Measurements from ENCODE around the gene EDN3. TPM values are rescaled to one million over a fixed set of nuclear protein-coding genes. Genes with fewer than 3 reads are reported as not detected.

EDN3 gene
- total and polyA plus RNA-seq, 2 donors (not counting 1 experiment from before 2014, with no cell fraction given), result not detected

DNA sequence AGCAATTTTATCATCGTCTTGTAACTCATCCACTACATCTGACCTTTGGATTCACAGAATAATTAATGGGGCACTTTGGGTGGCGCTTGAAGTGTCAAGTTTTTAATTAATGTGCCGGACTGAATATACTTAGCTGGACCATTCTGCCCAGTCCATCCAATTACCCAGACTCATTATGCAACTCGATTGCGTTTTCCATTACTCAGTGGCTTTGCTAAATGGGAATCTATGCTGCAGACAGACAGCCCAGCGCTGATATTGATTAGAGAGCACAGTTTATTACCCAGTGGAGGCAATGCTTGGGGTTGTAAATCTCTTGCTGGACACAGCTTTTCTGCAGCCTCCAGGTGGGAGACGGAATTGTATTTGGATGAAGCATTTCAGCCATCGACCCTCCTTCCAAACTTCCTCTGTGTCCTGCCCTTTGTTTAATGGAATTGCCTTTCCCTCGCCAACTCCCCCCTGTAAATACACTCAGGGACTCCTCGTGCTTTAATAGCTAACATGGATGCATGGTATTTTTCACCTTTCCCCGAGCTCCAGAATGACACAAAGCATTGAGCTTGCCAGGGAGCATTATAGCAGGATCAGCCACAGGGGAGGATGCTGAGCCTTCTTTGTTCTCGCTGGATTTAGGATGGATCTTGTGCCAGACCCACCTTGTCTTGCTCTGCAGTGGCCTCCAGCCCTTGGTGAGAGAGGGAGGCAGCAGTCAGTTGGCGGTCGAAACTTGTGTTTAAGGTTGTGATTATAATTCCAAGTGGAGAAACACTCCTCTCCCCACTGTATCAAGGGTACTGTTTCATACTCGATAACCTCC lies 59.7 kb downstream of the EDN3 start:
- Histone ChIP-seq H3K27me3 (ENCODE audit: control insufficient read depth, insufficient read depth, low read length) (no peaks in the 10 kb centered on the region), H3K4me3 (replicated peaks in 1 of 4; ENCODE audit: control extremely low read depth in 1 of 4, insufficient read depth in 1 of 4, low read depth in 3 of 4, low read length in 4 of 4) (no peak overlapping the region), H3K4me1 (ENCODE audit: control insufficient read depth, extremely low read depth, insufficient read depth, low read length) (no peaks in the 10 kb centered on the region), H4K20me1 (ENCODE audit: control insufficient read depth, extremely low read depth, insufficient read depth, low read length) (no peaks in the 10 kb centered on the region), H3K9me3 (ENCODE audit: control insufficient read depth, insufficient read depth, low read depth, low read length) (no peaks in the 10 kb centered on the region), H3K36me3 (ENCODE audit: control insufficient read depth, insufficient read depth, low read length) (no peaks in the 10 kb centered on the region), H3K4me2 (ENCODE audit: extremely low read depth, insufficient read depth, low read length) (no peak overlapping the region), H2AFZ (ENCODE audit: low read length) (no peak overlapping the region), H3K27ac (ENCODE audit: insufficient read depth, low read length) (no peak overlapping the region), H3K9ac (ENCODE audit: insufficient read depth, low read length) (no peak overlapping the region), H3K79me2 (ENCODE audit: control insufficient read depth, insufficient read depth, low read length) (no peaks in the 10 kb centered on the region)
- no peak for DNase-seq (ENCODE audit: low read depth in 2 of 2)
- no peak for TF ChIP-seq EZH2 (IDR thresholded peaks at IDR 0.05; ENCODE audit: low read length, missing control alignments)
- TF ChIP-seq, protein P1, sequence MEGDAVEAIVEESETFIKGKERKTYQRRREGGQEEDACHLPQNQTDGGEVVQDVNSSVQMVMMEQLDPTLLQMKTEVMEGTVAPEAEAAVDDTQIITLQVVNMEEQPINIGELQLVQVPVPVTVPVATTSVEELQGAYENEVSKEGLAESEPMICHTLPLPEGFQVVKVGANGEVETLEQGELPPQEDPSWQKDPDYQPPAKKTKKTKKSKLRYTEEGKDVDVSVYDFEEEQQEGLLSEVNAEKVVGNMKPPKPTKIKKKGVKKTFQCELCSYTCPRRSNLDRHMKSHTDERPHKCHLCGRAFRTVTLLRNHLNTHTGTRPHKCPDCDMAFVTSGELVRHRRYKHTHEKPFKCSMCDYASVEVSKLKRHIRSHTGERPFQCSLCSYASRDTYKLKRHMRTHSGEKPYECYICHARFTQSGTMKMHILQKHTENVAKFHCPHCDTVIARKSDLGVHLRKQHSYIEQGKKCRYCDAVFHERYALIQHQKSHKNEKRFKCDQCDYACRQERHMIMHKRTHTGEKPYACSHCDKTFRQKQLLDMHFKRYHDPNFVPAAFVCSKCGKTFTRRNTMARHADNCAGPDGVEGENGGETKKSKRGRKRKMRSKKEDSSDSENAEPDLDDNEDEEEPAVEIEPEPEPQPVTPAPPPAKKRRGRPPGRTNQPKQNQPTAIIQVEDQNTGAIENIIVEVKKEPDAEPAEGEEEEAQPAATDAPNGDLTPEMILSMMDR (conservative IDR thresholded peaks at IDR 0.05 in 1 of 2, IDR thresholded peaks at IDR 0.05 in 1 of 2; ENCODE audit: low read depth in 1 of 2, low read length in 2 of 2), result no peak

DNA sequence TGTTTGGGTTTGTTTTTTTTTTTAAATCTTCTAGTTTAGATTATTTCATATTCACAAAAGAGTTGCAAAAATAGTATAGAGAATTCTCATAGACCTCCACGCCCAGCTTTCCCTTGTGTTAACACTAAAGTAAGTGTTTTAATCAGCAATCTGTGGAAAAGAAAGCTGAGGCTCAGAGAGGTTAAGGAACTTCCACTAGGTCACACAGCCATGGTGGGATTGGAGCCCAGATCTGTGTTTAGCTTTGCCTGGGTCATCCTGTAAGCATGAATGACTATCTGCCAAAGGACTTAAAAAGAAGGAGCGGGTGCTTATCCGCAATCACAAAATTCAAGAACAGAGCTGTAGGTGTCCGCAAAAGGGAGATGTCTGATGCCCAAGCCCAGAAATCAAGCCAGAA lies 60.5 kb downstream of the EDN3 start:
- H3K9me3 ChIP-seq (ENCODE audit: control insufficient read depth, insufficient read depth, low read depth, low read length), result no peaks in the 10 kb centered on the region
- H3K4me3 ChIP-seq (replicated peaks in 1 of 4; ENCODE audit: control extremely low read depth in 1 of 4, insufficient read depth in 1 of 4, low read depth in 3 of 4, low read length in 4 of 4), result no peak overlapping the region
- no peak overlapping the region for H2AFZ ChIP-seq (ENCODE audit: low read length)
- H3K27me3 ChIP-seq (ENCODE audit: control insufficient read depth, insufficient read depth, low read length), result no peaks in the 10 kb centered on the region
- H3K4me2 ChIP-seq (ENCODE audit: extremely low read depth, insufficient read depth, low read length), result no peak overlapping the region
- no peaks in the 10 kb centered on the region for H3K36me3 ChIP-seq (ENCODE audit: control insufficient read depth, insufficient read depth, low read length)
- H3K79me2 ChIP-seq (ENCODE audit: control insufficient read depth, insufficient read depth, low read length), result no peaks in the 10 kb centered on the region
- no peaks in the 10 kb centered on the region for H3K4me1 ChIP-seq (ENCODE audit: control insufficient read depth, extremely low read depth, insufficient read depth, low read length)
- no peak overlapping the region for H3K27ac ChIP-seq (ENCODE audit: insufficient read depth, low read length)
- TF ChIP-seq, protein P1 (conservative IDR thresholded peaks at IDR 0.05 in 1 of 2, IDR thresholded peaks at IDR 0.05 in 1 of 2; ENCODE audit: low read depth in 1 of 2, low read length in 2 of 2), result no peak
- TF ChIP-seq EZH2 (IDR thresholded peaks at IDR 0.05; ENCODE audit: low read length, missing control alignments), result no peak
- no peak overlapping the region for H3K9ac ChIP-seq (ENCODE audit: insufficient read depth, low read length)
- DNase-seq (ENCODE audit: low read depth in 2 of 2), result no peak
- H4K20me1 ChIP-seq (ENCODE audit: control insufficient read depth, extremely low read depth, insufficient read depth, low read length), result no peaks in the 10 kb centered on the region

DNA sequence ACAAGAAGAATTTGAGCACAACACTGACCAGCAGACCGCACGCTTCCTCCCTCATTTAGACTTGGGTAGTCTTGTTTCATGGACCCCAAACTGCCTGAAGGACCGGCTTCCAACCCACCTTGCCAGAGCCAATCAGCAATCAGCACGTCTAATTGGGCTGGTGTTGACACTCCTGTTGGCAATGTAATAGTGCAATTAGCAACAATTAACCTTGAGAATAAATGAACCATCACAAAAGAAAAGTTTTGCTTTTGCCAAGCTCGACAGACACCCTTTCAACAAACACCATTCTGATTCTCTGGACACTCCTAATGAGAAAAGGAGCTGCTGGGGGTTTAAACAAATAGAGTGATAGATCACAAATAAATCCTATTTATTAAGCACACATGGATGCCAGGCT lies 61.0 kb downstream of the EDN3 start:
- Histone ChIP-seq H2AFZ (ENCODE audit: low read length) (no peak overlapping the region), H3K9me3 (ENCODE audit: control insufficient read depth, insufficient read depth, low read depth, low read length) (no peaks in the 10 kb centered on the region), H4K20me1 (ENCODE audit: control insufficient read depth, extremely low read depth, insufficient read depth, low read length) (no peaks in the 10 kb centered on the region), H3K9ac (ENCODE audit: insufficient read depth, low read length) (no peak overlapping the region), H3K36me3 (ENCODE audit: control insufficient read depth, insufficient read depth, low read length) (no peaks in the 10 kb centered on the region), H3K4me2 (ENCODE audit: extremely low read depth, insufficient read depth, low read length) (no peak overlapping the region), H3K4me1 (ENCODE audit: control insufficient read depth, extremely low read depth, insufficient read depth, low read length) (no peaks in the 10 kb centered on the region), H3K79me2 (ENCODE audit: control insufficient read depth, insufficient read depth, low read length) (no peaks in the 10 kb centered on the region), H3K27ac (ENCODE audit: insufficient read depth, low read length) (no peak overlapping the region), H3K4me3 (replicated peaks in 1 of 4; ENCODE audit: control extremely low read depth in 1 of 4, insufficient read depth in 1 of 4, low read depth in 3 of 4, low read length in 4 of 4) (no peak overlapping the region), H3K27me3 (ENCODE audit: control insufficient read depth, insufficient read depth, low read length) (no peaks in the 10 kb centered on the region)
- TF ChIP-seq EZH2 (IDR thresholded peaks at IDR 0.05; ENCODE audit: low read length, missing control alignments), result no peak
- TF ChIP-seq, protein P1 (conservative IDR thresholded peaks at IDR 0.05 in 1 of 2, IDR thresholded peaks at IDR 0.05 in 1 of 2; ENCODE audit: low read depth in 1 of 2, low read length in 2 of 2), result no peak
- DNase-seq (ENCODE audit: low read depth in 2 of 2), result no peak

Data from fibroblast of lung (primary cell).